NCI-H748 treated with DMSO at 0.1 percent for 48 hours (cell line): ENCODE data around the gene HIVEP3.

Experiments
- DNase-seq: peaks from one replicate; lab custom pipeline; 2025; lab: John Stamatoyannopoulos, UW

Gene HIVEP3

DNA sequence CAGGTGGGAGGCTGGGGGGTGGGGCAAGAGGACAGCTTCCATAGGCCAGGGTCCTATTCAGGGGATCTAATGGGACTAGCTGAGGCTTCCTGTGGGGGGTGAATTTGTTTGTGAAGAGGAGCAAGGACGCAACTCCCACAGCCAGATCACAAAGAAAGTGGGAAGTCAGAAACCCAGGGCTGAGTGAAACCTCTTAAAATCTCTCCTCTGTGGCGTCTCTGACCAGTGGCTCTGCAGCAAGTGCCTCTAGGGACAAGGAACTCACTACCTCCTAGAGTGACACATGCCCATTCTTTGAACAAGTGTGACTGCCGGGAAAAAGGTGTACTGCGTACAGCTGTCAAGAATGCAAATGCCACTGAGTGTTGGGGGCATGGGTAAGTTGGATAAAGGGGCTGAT is 187.9 kb downstream of the HIVEP3 start:
- no peak for DNase-seq

GRCh38 chr1:41728403-41729202 is 190.1 kb downstream of the HIVEP3 start:
- no peak for DNase-seq

- DNase-seq = no peak
Observed at GRCh38 chr1:41727749-41728115, 191.0 kb downstream of the HIVEP3 start.

DNA sequence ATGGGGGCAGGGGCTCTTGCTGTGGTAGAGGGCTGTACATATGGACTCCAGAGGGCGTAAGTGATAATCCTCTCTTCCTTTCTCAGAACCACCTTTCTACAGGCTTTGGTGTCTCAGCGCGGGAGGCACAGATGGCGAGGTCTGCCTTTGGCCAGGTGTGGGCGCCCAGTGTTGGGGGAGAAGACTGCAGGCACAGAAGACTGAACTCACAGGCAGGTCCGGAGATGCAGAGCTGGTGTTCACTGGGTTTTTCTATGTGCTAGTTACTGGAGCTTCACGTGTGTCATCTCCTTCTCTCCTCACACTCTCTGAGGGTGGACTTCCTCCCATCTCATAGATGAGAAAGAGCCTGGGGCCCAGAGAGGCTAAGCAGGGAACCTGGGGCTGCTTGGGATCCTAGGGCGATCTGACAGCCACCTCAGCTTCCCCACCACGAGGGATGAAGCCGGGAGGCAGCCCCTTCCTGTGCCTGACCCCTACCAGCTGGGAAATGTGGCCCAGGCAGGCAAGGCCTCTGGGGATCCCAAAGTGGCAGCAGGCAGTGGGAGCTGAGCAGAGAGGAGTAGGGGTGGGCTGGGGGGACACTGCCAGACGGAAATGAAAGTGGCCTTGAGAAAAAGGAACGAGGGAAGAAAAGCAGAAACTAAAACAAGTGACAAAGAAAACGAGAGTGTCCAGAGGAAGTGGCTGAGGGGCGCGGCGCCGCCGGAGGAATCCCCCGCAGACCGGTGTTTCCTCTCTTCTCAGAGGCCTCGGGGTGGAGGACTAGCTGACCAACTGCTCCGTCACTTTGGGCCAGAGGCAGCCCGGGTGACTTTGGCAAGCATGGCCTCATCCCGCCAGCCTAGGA is 191.6 kb downstream of the HIVEP3 start:
- DNase-seq = no peak

GRCh38 chr1:41726292-41726691 is 192.4 kb downstream of the HIVEP3 start:
- no peak for DNase-seq

- DNase-seq = no peak
Observed at GRCh38 chr1:41724926-41725325, 193.8 kb downstream of the HIVEP3 start.

DNA sequence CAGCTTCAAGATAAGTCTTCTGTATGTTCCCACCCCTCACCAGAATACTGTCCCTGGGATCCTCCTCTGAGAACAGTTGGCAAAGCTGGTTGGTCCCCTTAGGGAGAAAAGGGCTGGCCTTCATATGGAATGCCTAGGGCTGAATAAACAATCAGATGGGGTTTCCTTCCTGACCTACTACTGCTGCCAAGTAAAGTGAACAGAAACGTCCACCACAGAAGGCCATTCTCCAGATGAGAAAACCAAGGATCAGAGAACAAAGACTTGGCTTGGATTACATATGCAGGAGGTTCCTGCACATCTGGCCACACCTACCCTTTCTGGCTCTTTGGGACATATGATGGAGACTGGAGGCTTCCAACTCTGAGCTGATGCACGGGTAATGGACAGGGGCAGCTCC is 194.5 kb downstream of the HIVEP3 start:
- DNase-seq = no peak

DNA sequence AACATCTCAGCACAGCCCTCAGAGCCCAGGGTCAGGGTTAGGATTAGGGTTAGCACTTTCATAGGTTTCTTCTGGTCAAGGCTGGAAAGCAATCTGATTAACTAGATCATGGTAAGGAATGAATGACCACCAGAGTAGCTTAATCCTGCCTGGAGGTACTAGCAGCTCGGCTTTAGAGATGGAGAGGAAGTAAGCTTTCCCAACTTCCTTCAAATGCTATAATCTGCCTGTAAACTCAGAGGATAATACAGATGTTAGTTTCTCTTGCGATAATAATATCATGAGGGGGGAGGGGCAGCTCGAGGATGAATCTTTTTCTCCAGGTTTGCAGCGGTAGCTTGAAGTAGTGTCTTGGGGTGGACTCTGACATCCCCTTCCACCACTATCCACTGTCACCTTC is 194.9 kb downstream of the HIVEP3 start:
- no peak for DNase-seq

DNA sequence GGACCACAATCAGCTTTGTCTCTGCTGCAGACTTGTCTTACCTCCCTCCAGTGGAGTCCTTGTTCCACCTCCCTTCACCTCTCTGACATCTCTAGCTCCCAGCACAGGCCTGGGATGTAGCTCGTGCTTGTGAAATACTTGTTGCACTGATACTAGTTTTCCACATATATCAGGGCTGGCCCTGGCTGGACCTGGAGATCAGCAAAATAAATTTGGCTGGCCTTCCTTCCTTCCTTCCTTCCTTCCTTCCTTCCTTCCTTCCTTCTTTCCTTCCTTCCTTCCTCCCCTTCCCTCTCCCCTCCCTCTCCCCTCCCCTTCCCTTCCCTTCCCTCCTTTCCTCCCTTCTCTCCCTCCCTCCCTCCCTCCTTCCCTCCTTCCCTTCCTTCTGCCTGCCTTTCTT is 196.5 kb downstream of the HIVEP3 start:
- DNase-seq = no peak

DNA sequence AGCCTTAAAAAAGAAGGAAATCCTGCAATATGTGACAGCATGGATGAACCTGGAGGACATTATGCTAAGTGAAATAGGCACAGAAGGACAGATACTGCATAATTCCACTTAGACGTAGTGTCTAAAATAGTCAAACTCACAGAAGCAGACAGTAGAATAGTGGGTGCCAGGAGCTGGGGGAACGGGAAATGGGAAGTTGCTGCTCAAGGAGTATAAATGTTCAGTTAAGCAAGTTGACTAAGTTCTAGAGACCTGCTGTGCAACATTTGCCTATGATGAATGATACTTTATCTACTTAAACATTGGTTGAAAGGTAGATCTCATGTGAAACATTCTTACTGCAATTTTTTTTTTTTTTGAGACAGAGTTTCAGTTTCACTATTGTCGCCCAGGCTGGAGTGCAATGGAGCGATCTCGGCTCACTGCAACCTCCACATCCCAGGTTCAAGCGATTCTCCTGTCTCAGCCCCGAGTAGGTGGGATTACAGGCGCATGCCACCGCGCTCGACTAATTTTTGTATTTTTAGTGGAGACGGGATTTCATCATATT is 197.8 kb downstream of the HIVEP3 start:
- DNase-seq = no peak

DNA sequence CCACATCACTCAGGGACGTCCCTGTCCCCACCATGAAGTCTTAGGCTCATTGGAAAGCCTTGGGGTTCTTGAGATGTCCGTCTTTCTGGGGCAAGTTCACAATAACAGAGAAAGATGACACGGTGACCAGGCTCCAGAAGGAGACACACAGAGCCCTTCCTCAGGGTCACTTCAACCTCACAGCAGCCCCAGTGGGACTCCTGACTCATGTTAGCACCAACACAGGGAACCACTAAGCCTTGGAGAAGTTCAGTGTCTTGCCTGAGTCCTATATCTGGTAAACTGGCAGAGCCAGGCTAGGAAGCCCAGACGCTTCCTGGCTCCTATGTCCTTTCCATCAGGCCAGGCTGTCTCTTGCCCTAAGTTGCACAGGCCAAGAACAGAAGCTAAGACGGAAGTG is 199.1 kb downstream of the HIVEP3 start:
- no peak for DNase-seq

GRCh38 chr1:41719128-41719527 is 199.6 kb downstream of the HIVEP3 start:
- DNase-seq = no peak

DNA sequence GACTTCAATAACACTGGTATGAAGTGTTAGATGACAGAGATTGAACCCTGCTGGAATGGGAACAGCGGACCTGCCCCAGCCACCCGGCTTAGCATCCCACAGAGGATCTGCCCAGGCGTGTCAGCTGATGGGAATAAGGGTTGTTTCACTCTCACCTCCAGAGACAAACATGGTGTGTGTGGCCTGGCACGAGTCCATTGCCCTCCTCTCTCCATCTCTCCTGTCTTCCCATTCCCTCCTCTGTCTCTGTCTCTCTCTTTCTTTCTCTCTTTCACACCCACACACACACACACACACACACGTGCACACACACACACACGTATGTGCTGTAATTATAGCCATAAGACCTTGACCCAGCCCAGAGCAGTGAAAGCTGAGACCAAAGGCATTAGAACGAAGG is 200.2 kb downstream of the HIVEP3 start:
- no peak for DNase-seq

- DNase-seq = no peak
Observed at GRCh38 chr1:41716188-41717130, 202.3 kb downstream of the HIVEP3 start.

DNA sequence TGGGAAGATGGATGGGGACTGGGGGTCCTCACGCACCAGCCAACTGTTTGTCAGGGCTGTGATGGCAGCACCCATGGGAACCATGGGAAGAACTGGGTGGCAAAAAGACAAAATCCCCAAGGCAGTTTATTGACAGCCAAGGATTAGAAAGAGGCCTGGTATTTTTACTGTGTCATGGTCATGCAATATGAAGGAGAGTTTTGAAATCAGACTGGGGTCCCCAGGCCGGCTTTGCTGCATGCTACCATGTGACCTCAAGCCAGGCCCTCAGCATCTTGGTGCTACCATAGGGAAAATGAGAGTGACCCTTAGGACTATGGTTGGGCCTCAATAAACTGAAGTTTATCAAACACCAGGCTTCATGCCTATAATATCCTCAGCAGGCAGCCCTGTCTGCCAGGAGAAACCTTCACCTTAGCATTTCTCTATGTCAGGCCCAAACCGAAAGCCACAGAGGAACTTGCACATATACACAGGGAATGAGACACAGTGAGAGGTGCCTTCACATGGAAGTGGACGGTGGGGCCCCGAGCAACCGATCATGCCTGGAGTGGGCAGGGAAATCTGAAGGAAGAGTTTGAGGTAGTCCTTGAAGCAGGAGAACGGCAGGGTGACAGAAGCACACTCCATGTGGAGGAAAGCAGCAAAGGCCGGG is 203.2 kb downstream of the HIVEP3 start:
- no peak for DNase-seq

- no peak for DNase-seq
Observed at GRCh38 chr1:41714638-41715389, 203.9 kb downstream of the HIVEP3 start.

DNA sequence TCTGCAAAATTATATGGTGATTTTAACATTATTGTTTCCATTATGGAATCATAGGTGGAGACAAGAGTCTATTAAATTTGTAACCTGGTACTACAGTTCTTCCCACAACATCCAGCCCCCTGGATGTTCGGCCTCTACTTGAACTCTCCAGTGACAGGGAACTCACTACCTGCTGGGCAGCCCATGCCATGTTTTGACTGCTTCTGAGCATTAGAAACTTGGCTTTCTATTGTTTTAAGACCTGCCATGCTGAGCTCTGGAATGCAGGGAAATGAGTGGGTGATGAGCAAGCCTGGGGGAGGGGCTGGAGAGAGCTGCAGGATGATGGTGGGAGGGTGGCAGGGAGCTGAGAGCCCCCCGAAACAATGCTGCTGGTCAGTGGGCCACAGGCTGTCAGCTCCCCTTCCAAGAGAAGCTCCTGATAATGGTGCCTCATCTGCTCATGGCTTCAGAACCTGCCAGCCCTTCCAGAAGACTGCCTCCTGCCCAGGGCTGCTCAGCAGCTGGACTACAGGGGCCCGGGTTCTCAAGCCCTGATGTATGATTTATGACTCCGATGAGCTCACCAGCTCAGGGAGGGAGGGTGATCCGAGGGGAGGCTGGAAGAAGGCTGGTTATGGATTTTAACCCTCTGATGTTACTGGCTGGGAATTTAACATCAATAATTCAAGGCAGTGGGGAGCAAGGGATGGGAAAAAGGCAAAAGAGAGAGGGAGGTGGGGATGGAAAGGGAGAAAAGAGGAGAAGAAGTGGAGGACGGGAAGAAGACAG is 205.0 kb downstream of the HIVEP3 start:
- no peak for DNase-seq

DNA sequence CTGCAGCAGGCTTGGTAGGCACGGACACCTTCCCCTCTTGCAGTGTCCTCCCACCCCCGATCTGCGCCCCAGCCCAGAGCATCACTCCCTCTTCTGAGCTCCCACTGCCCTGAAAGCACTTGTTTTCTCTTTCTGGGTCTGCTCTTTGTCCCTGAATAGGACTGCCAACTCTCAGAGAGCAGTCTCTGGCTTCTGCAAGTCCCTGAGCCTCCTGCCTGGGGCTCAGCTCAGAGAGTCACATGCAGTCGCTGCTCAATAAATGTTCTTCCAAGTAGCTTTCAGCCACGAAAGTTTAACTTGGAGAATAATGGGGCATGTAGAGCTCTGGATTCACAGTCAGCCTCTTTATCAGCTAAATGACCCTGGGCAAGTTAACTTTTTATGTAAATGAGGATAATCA is 205.6 kb downstream of the HIVEP3 start:
- no peak for DNase-seq

GRCh38 chr1:41712695-41713094 is 206.0 kb downstream of the HIVEP3 start:
- no peak for DNase-seq

DNA sequence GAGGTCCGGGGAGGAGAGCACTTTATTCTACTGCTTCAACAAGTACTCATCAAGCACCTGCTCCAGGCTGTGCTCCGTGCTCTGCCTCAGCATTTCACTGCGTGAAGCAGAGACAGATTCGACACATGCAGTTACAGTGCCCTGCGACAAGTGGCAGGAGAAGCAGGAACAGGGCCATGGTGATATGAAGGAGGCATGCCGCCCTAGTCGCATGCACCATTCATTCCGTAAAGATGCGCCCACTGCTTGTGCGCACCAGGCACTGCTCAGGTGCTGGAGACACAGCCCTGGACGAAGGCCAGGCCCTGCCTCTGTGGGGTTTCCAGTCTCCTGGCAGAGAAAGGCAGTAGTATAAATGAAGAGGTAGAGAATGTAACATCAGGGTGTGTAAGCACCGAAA is 206.6 kb downstream of the HIVEP3 start:
- no peak for DNase-seq
